ENCODE data around the gene KCNA10.

Gene KCNA10

DNA sequence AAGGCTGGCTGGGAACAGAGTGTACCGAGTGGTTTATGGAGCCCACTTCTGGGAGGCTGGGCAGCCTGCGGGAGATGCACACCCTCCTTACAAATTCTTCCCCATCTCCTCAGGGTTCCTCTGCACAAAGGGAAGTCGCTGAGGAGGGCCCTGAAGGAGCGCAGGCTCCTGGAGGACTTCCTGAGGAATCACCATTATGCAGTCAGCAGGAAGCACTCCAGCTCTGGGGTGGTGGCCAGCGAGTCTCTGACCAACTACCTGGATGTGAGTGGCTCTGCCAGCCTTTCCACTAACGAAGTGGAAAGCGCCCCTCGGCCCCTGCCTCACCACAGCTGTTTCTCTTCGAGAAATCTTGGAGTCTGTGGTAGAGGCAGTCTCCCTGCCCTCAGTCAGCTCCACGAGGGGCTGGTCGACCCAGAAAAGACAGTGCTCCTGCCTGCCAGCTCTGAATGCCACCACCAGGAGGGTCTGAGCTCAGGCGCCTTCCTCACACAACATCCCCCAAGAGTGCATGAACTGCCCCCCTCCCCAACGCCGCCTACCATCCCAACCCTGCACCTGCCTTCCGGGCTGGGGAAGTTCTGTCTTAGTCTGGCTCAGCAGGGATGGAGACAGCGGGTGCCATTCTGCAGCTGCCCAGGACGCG is 36.2 kb downstream of the KCNA10 start:
- H3K4me3 ChIP-seq (ENCODE audit: low read depth, low read length) = no peak overlapping the region
- no peak for DNase-seq (ENCODE audit: low read depth)
- TF ChIP-seq, protein P1, sequence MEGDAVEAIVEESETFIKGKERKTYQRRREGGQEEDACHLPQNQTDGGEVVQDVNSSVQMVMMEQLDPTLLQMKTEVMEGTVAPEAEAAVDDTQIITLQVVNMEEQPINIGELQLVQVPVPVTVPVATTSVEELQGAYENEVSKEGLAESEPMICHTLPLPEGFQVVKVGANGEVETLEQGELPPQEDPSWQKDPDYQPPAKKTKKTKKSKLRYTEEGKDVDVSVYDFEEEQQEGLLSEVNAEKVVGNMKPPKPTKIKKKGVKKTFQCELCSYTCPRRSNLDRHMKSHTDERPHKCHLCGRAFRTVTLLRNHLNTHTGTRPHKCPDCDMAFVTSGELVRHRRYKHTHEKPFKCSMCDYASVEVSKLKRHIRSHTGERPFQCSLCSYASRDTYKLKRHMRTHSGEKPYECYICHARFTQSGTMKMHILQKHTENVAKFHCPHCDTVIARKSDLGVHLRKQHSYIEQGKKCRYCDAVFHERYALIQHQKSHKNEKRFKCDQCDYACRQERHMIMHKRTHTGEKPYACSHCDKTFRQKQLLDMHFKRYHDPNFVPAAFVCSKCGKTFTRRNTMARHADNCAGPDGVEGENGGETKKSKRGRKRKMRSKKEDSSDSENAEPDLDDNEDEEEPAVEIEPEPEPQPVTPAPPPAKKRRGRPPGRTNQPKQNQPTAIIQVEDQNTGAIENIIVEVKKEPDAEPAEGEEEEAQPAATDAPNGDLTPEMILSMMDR (IDR thresholded peaks at IDR 0.05; ENCODE audit: insufficient read depth, low read depth, low read length, missing control alignments) = no peak

DNA sequence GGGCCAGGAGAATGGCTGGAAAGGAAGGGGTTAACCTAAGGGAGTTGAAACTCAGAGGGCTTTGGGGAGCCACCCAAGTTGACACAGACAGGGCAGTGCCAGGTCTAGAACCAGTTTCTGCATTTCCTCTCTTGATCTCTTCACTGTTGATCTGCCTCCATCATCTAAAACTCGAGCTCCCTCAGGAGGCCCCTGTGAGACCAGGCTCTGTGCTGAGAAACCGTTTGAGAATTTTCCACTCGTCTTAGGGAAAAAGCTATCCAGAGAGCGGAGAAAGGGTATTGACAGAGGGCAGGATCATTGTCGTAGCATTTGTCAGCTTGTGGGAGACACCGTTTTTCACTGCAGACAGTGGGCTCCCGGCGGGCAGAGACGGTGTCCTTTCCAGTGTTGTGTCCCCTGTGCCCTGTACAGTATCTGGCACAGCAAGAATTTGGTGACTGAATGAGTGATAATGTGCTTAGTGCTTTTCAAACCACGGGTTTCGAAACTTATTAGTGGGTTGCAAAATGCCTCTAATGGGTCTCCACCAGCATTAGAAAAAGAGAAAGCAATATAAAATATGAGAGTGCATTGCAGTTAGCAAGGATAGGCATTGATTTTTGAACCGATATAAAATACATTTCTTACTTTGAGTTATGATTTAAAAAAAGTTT is 36.9 kb downstream of the KCNA10 start:
- TF ChIP-seq, protein P1 (IDR thresholded peaks at IDR 0.05; ENCODE audit: insufficient read depth, low read depth, low read length, missing control alignments) = no peak
- no peak overlapping the region for H3K4me3 ChIP-seq (ENCODE audit: low read depth, low read length)
- DNase-seq (ENCODE audit: low read depth) = no peak

DNA sequence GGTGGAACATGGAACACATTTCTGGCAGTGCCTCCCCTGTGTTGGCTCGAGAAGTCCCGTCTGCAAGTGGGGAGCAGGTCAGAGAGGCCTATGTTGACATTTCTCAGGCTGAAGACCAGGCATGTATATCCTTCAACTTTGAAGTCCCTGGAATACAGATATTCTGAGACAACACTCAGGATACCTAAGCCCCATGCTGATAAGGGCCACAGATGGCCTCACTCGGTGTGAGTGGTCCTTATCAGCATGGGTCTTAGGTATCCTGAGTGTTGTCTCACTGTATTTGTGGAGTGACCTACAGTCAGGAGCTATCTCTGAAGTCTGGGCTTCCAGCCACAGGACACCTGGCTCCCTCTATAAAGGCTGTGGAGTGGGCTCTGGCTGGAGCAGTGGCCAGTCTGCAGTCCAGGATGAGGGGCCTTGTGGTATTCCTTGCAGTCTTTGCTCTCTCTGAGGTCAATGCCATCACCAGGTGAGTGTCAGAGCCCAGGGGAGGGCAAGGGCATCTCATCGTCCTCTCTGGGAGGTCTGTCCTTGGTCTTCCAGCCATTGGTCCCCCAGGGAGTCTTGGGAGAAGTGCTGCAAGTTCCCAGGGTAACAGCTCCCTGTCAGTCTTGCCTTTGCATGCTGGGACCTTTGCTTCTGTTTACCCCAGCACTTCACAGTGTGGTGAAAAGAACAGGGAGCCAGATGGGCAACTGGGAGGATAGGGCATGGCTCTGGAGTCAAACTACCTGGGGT is 38.4 kb downstream of the KCNA10 start:
- TF ChIP-seq, protein P1 (IDR thresholded peaks at IDR 0.05; ENCODE audit: insufficient read depth, low read depth, low read length, missing control alignments) = no peak
- DNase-seq (ENCODE audit: low read depth) = no peak

DNA sequence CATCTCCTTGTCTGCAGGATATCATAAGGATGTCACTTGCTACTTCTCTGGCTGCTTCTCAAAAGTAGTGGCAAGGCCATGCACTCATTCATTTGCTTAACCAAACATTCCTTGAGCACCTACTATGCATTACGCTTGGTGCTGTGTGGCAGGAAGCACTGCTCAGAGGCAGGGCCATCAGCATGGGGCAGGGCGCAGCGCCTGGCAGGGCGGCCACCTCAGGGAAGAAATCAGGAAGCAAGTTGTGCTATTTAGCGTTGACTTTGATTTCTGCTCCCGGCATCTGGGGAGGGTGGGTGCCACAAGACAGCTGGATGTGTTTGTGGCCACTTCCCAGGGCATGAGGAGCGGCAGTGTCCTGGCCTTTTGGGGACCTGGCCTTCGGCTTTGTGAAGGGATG is 40.1 kb downstream of the KCNA10 start:
- TF ChIP-seq, protein P1 (IDR thresholded peaks at IDR 0.05; ENCODE audit: insufficient read depth, low read depth, low read length, missing control alignments) = no peak
- H3K4me3 ChIP-seq (ENCODE audit: low read depth, low read length) = no peak overlapping the region
- DNase-seq (ENCODE audit: low read depth) = no peak

More for the DNA sequence above, 38.4 kb downstream of the KCNA10 start:
- no peak overlapping the region for H3K4me3 ChIP-seq (ENCODE audit: low read depth, low read length)

DNA sequence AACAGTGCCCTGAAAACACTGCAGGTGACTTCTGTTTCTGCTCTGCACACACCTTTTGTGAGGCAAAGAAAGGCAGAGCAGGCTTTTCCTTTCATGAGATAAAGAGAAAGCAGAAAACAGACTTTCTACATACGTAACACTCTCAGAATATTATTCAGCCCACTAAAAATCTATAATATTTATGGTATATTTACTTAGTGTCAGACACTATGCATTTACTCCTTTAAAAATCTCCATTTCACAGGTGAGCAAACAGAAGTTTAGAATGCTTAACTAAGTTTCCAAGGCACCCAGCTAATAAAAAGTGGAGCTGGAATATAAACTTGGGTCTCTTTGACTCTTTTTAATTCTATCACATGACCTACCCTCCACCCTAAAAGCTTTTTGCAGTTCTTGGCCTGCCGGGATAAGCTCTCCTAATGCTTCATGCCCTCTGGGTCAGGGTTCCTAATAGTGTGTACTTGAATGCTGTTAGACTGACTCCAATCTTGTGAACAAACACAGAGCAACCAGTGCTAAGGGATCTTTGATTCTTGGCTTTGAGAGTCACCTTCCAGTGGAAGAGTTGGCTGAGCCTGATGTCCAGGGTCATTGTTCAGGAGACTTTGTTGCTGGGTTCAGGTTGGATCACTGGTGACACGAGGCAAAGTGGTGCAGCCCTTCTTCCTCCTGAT is 40.9 kb downstream of the KCNA10 start:
- no peak overlapping the region for H3K4me3 ChIP-seq (ENCODE audit: low read depth, low read length)
- TF ChIP-seq, protein P1 (IDR thresholded peaks at IDR 0.05; ENCODE audit: insufficient read depth, low read depth, low read length, missing control alignments) = no peak
- no peak for DNase-seq (ENCODE audit: low read depth)

DNA sequence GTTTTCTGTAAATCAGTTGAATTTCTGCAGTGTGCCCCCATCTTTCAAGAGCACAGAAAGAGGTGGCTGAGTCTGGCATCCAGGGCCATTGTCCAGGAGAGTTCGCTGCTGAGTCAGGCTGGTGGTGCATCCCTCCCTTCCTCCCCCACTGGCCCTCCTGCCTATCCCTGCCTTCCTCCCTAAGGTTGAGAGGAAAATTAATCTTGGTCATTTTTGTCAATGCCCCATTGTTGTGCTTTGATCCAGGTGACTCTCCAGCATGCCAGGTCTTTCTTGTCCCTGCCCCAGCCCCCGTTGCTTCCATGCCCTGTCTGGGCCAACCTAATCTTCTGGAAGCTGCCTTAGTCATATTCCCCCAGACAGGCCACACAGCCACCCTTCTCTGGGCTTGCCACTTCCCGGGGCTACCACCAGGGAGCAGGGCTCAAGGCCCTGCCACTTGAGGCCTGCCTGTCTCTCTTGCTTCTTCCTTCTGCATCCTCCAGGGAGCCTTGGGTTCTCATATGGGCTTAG is 41.5 kb downstream of the KCNA10 start:
- TF ChIP-seq, protein P1 (IDR thresholded peaks at IDR 0.05; ENCODE audit: insufficient read depth, low read depth, low read length, missing control alignments) = no peak
- no peak for DNase-seq (ENCODE audit: low read depth)
- no peak overlapping the region for H3K4me3 ChIP-seq (ENCODE audit: low read depth, low read length)

Data from GM12865 (cell line).